HepG2 (cell line): ENCODE data around the gene ELOVL6. TPM values are rescaled to one million over a fixed set of nuclear protein-coding genes. Genes with fewer than 3 reads are reported as not detected.

Experiments used
- AGO2 ChIP-seq: fragments of 200-400 bp; formaldehyde crosslinking; optimal IDR thresholded peaks from 2 replicates; pipeline ENCODE3; 2017; ENCODE audit warnings: mild to moderate bottlenecking, low read depth, low read length, moderate library complexity
- AKAP8 ChIP-seq: sonication (generic); formaldehyde crosslinking; IDR thresholded peaks from 2 replicates; pipeline ENCODE4 v1.5.1; 2020; ENCODE audit warnings: mild to moderate bottlenecking, missing genetic modification reagents
- ATF1 ChIP-seq: IDR thresholded peaks from 2 replicates; pipeline ENCODE4 v1.6.1; 2016; ENCODE audit warnings: mild to moderate bottlenecking, control low read depth
- ERF ChIP-seq: IDR thresholded peaks from 2 replicates; pipeline ENCODE4 v1.6.1; 2018; ENCODE audit warnings: missing biosample characterization, missing genetic modification reagents
- MBD4 ChIP-seq: IDR thresholded peaks from 2 replicates; pipeline ENCODE4 v1.6.1; 2012; ENCODE audit warnings: low read length, inconsistent platforms, borderline replicate concordance
- PAF1 ChIP-seq: IDR thresholded peaks from 2 replicates; pipeline ENCODE4 v1.6.1; 2016; ENCODE audit warnings: missing genetic modification reagents, missing compliant biosample characterization
- SMAD1 ChIP-seq: sonication (generic); formaldehyde crosslinking; IDR thresholded peaks from 2 replicates; pipeline ENCODE4 v1.4.0; 2020; ENCODE audit warnings: missing genetic modification reagents, low read depth, mild to moderate bottlenecking, borderline replicate concordance
- ZBTB38 ChIP-seq: sonication (generic); formaldehyde crosslinking; IDR thresholded peaks from 2 replicates; pipeline ENCODE4 v1.5.1; 2020; ENCODE audit warnings: mild to moderate bottlenecking, missing genetic modification reagents
- ZNF143 ChIP-seq: sonication (generic); formaldehyde crosslinking; IDR thresholded peaks from 2 replicates; pipeline ENCODE4 v1.4.0; 2020; ENCODE audit warnings: missing genetic modification reagents
- ZNF263 ChIP-seq: sonication (generic); formaldehyde crosslinking; IDR thresholded peaks from 2 replicates; pipeline ENCODE4 v1.4.0; 2020; ENCODE audit warnings: missing genetic modification reagents
- ZNF333 ChIP-seq: sonication (generic); formaldehyde crosslinking; IDR thresholded peaks from 2 replicates; pipeline ENCODE4 v1.4.0; 2020; ENCODE audit warnings: mild to moderate bottlenecking, missing genetic modification reagents, borderline replicate concordance
- ZNF431 ChIP-seq: sonication (generic); formaldehyde crosslinking; IDR thresholded peaks from 2 replicates; pipeline ENCODE4 v1.9.0; 2022; ENCODE audit warnings: missing genetic modification reagents, low read depth, mild to moderate bottlenecking, borderline replicate concordance
- ZNF510 ChIP-seq: sonication (generic); formaldehyde crosslinking; IDR thresholded peaks from 2 replicates; pipeline ENCODE4 v1.4.0; 2020; ENCODE audit warnings: low read depth, mild to moderate bottlenecking, missing genetic modification reagents
- ZNF564 ChIP-seq: sonication (generic); formaldehyde crosslinking; IDR thresholded peaks from 2 replicates; pipeline ENCODE4 v1.8.1; 2023; ENCODE audit warnings: mild to moderate bottlenecking, missing genetic modification reagents
- polyA plus RNA-seq, 8 experiments: library from polyadenylated mRNA; depleted of rRNA in 3 of 8; stranded (reverse) in 7 of 8; unstranded in 1 of 8; fragments of >200 nt; fragmentation: Illumina TruSeq in 4 of 8; extraction: Trizol in 4 of 8; gene quantifications; 2 replicates each; pipeline versions ENCODE4 v1.2.1 to v1.2.3, GENCODE V29; 2011 to 2016; ENCODE audit warnings: low read depth in 4 of 8, missing spikeins in 1 of 8, mixed read lengths in 1 of 8; ENCODE audit not compliant: insufficient read depth in 1 of 8
- total RNA-seq, 5 experiments: library from RNA; depleted of rRNA; stranded (reverse); fragments of >200 nt; fragmentation: Illumina TruSeq; extraction: Trizol; gene quantifications; 2 replicates each; pipeline ENCODE4 v1.2.3, GENCODE V29; 2016; ENCODE audit warnings: low read depth in 1 of 5
- TF ChIP-seq, protein P1 (sequence below): sonication (generic); formaldehyde crosslinking; IDR thresholded peaks from 2 replicates; pipeline ENCODE4 v1.4.0; 2020; ENCODE audit warnings: missing genetic modification reagents

ELOVL6 gene
- total and polyA plus RNA-seq, 2 of the 13 experiments (the other 11 are each of a cell fraction or from before 2014, with no cell fraction given), result 14.1 to 23.2 TPM

DNA sequence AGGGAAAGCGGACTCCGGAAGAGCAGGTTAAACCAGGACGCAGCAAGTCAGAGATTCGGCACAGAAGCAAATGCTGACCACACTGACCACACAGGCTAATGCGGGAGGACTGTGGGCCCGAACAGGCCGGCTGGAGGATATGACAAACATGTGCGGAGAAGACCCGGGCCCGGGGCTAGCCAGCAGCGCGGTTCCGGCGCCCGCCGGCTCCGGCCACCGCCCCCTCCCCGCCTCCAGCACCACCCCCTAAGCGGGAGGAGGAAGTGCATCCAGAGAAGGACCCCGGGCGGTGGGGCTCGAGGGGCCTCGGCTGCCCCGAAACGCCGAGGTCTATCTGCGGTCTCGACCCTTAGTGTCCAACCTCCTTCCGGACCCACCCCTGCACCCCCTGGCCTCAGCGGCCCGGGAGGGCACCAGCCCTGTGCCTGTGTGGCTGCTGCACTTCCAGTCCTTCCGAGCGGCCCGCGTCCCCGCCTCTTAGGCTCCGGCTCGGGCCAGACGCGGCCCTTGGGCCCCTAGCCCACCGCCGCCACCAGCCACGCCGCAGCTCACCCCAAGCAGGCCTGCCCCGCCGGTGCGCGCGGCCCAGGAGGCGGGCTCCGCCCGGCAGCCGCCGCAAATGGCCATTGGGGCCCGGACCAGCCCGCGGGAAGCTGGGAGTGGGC is 2.1 kb downstream of the ELOVL6 start (continued):
- TF ChIP-seq, protein P1, sequence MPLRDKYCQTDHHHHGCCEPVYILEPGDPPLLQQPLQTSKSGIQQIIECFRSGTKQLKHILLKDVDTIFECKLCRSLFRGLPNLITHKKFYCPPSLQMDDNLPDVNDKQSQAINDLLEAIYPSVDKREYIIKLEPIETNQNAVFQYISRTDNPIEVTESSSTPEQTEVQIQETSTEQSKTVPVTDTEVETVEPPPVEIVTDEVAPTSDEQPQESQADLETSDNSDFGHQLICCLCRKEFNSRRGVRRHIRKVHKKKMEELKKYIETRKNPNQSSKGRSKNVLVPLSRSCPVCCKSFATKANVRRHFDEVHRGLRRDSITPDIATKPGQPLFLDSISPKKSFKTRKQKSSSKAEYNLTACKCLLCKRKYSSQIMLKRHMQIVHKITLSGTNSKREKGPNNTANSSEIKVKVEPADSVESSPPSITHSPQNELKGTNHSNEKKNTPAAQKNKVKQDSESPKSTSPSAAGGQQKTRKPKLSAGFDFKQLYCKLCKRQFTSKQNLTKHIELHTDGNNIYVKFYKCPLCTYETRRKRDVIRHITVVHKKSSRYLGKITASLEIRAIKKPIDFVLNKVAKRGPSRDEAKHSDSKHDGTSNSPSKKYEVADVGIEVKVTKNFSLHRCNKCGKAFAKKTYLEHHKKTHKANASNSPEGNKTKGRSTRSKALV, result no peak
- TF ChIP-seq ZNF143 (CRISPR knock-in tag), result no peak
- no peak for TF ChIP-seq PAF1
- TF ChIP-seq ZNF564 (CRISPR knock-in tag), result peak; percentile 40; the same call in 1 of the 2 replicates
- 0 out of 2 replicates have a peak, but pooled peaks have one; percentile 31 for TF ChIP-seq ZNF510
- TF ChIP-seq ZNF333 (CRISPR knock-in tag), result peak; percentile 70; the same call in 1 of the 2 replicates
- peak; percentile 67; the same call in 1 of the 2 replicates for TF ChIP-seq AKAP8
- TF ChIP-seq ZNF431, result no peak
- no peak; the same call in 1 of the 2 replicates for TF ChIP-seq SMAD1
- TF ChIP-seq ZBTB38, result no peak
- TF ChIP-seq AGO2, result peak; percentile 94
- no peak for TF ChIP-seq MBD4
- 0 out of 2 replicates have a peak, but pooled peaks have one; percentile 18 for TF ChIP-seq ZNF263 (CRISPR knock-in tag)
- TF ChIP-seq ERF (CRISPR knock-in tag), result no peak
- no peak for TF ChIP-seq ATF1 (CRISPR knock-in tag)
